Activated T-cell treated with anti-CD3 and anti-CD28 coated beads, Interleukin-2, amount 50 U/mL, for 24 hours (primary cell): Measurements from ENCODE around the gene PLEKHM3.
A peak's percentile ranks its signal among the peaks of the same experiment; 100 is the strongest.

Experiments
- DNase-seq: peaks from one replicate; pipeline ENCODE4 v3.0.0-alpha.2; 2020
- H3K27ac Mint-ChIP-seq: 2 replicates; pipeline ENCODE4 v1.8.0; 2020; ENCODE audit warnings: mild to moderate bottlenecking, mixed read lengths
- H3K27me3 Mint-ChIP-seq: 2 replicates; pipeline ENCODE4 v1.8.0; 2020; ENCODE audit warnings: mixed read lengths
- H3K36me3 Mint-ChIP-seq: 2 replicates; pipeline ENCODE4 v1.8.0; 2020; ENCODE audit warnings: low read depth, mixed read lengths
- H3K4me1 Mint-ChIP-seq: 2 replicates; pipeline ENCODE4 v1.8.0; 2020; ENCODE audit warnings: low read depth, mixed read lengths
- H3K4me3 Mint-ChIP-seq: 2 replicates; pipeline ENCODE4 v1.8.0; 2020; ENCODE audit warnings: mild to moderate bottlenecking, moderate library complexity, mixed read lengths
- H3K9me3 Mint-ChIP-seq: 2 replicates; pipeline ENCODE4 v1.8.0; 2020; ENCODE audit warnings: mixed read lengths

Gene PLEKHM3, protein sequence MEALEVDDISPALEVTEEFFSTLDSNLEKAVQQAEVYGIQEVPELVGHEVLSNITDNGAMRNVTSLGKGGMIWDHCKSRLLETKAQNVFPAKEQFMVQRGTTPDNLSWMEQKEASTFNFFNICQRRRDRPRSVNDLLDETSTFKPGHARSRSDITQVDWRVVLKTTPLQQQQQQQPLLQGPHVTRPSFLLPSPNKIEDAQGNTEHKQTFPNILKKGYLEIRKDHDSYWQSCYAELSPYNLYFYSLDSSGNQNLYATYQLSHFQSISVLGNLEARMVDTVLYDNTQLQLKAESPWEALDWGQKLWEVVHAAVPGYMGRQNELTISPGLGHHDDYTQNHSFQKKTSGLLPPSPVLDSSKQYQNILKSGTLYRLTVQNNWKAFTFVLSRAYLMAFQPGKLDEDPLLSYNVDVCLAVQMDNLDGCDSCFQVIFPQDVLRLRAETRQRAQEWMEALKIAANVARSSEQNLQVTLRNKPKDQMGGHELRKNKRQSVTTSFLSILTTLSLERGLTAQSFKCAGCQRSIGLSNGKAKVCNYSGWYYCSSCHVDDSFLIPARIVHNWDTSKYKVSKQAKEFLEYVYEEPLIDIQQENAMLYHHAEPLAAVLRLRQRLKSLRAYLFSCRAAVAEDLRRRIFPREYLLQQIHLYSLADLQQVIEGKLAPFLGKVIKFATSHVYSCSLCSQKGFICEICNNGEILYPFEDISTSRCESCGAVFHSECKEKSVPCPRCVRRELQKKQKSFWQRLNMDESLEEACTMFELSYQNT

DNA sequence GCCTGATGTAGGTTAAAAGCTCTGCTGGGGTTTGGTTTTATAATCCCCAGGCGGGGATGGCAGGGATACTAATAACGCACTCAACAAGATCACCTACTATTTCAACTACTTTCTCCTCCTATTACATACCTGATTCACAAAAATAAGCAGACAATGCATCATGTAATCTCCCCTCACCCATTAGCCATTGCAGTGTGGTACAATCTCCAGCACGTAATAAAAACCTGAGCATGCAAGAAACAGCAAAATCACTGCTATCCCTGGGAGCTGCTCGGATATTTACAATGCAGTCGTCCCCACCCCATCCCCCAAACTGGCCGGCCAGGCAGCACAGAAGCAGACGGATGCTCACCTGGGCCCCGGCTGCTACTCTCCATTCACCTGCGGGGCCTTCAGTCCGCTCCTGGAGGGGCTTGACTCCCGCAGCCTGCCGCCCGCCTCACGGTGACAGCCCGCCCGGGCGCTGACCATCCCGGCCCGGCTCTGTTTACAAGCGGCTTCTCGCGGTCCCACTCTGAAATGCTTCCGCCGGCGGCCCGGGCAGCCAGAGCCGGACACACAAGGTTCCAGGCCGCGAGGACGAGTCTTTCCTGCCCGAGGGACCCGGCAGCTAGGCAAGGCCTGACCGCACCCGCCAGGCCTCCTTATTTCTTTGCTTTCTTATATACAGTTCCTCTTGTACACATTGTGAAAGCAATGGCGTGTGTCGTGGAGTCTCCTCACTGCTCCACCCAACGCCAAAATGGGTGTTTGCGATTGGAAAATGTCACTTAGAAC is at the start of gene PLEKHM3:
Gene PLEKHM3, minus strand, starts transcription at position 491 of the 777 bp plus-strand sequence. CDS start 23,888 bp downstream, outside the sequence.
- Mint-ChIP-seq H3K36me3 (peaks cover 10% of the 10 kb centered on the region), H3K4me3 (peak within 1 kb of the TSS; percentile 92), H3K27me3 (no peaks in the 10 kb centered on the region), H3K9me3 (peaks cover 2% of the 10 kb centered on the region), H3K27ac (peak within 1 kb of the TSS; percentile 95), H3K4me1 (peaks cover 29% of the 10 kb centered on the region)
- DNase-seq = peak; percentile 92

DNA sequence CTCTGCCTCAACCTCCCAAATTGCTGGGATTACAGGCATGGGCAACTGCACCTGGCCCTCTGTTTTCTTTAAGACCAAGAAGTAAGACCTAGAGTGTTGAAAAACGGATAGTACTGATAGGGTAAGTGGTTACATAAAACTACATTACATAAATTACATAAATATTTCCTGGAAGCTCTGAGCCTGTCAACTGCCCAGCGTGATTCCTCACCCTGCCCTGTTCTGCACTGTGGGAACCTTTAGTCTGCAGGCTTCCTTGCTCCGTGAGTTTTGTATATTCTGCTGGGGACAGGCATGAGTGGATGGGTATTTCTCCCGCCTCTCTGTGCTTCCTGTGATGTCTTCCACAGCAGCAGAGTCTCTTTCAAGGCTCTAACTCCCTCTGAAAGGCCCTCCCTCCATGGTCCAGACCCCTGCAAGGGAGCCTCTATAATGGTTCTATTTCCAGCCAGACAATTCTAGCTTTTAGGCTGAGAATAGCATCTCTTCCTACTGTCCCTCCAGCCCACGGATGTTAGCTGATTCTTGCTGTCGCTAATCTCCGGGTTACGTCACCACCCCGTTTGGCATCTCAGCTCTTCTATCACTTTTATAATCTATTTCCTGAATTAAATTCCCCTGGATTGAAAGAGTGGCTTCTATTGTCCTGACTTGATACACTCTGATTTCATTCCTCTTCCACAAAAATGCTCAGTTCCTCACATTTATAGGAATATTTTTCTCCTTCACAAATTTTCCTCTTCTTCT is 49.5 kb upstream of the PLEKHM3 start:
- H3K4me3 Mint-ChIP-seq = no peak overlapping the region
- H3K4me1 Mint-ChIP-seq = no peaks in the 10 kb centered on the region
- no peaks in the 10 kb centered on the region for H3K36me3 Mint-ChIP-seq
- no peak for DNase-seq
- no peaks in the 10 kb centered on the region for H3K9me3 Mint-ChIP-seq
- H3K27me3 Mint-ChIP-seq = peaks cover 21% of the 10 kb centered on the region
- H3K27ac Mint-ChIP-seq = no peak overlapping the region

DNA sequence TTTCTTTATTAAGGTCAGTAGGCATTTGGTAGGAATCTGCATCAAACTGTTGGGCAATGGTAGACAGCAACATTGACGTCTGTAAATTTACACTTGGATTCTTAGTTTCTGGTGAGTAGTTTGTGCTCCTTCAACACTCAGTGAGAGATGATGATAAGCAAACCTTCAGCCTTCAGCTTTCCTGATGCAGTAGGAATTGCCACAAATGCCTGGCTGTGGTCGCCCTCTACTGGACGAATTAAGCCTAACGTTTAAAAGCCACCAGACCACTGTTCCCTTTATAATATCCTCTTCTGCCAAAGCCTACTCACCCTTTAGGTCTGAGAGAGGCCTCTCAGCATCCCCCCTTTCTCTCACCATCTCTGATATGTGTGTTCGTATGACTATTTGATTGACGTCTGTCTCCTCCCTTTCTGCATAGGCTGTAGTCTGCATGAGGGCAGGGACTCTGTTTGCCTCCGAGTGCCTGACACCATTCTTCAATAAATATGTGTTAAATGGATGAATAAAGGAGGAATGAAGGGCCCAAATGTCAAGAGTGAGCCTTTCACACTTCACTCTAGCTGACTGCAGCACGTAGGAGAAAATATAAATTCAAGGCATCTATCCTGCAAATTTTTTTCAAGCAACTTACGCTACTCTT is 47.0 kb upstream of the PLEKHM3 start:
- Mint-ChIP-seq H3K36me3 (no peaks in the 10 kb centered on the region), H3K27ac (no peak overlapping the region), H3K27me3 (peaks cover 3% of the 10 kb centered on the region), H3K9me3 (no peaks in the 10 kb centered on the region), H3K4me1 (no peaks in the 10 kb centered on the region), H3K4me3 (no peak overlapping the region)
- peak; percentile 54 for DNase-seq

DNA sequence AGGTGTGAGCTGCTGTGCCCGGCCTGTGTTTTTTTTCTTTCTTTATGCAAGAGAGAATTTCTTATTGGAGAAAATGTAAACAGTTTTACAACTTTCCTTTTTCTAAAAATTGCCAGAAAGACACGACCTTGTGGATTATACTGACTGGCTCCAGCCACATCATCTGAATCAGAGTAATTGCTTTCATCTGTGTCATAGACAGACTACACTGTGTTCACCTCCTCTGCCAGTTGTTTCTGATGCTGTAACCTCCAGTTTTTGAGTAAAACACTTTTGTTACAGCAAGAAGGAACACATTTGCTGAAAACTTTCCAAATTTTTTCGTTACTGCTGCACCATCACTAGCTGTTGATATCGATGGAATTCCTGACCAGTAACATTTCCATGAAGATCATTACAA is 43.9 kb upstream of the PLEKHM3 start:
- Mint-ChIP-seq H3K4me3 (no peak overlapping the region), H3K27me3 (no peaks in the 10 kb centered on the region), H3K36me3 (no peaks in the 10 kb centered on the region), H3K4me1 (no peaks in the 10 kb centered on the region), H3K9me3 (no peaks in the 10 kb centered on the region), H3K27ac (no peak overlapping the region)
- DNase-seq = no peak

DNA sequence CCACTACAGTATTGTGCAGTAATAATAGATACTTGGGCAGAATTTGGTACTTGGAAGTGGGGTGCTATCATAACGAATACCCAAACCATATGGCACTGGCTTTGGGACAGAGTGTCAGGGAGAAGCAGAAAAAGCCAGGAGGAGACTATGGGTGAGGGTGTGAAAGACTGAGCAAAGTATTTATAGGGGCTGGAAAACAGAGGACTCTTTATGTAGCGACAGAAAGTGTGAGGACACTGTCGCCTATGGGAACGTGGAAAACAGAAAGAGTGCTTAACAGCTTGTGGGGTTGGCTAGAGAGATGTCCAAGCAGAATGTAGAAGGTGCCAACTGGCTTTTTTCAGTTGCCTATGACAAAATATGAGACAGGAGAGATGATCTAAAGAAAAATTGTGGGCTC is 40.7 kb upstream of the PLEKHM3 start:
- H3K27ac Mint-ChIP-seq = no peak overlapping the region
- H3K4me1 Mint-ChIP-seq = no peaks in the 10 kb centered on the region
- H3K9me3 Mint-ChIP-seq = no peaks in the 10 kb centered on the region
- no peak overlapping the region for H3K4me3 Mint-ChIP-seq
- no peak for DNase-seq
- H3K36me3 Mint-ChIP-seq = no peaks in the 10 kb centered on the region
- H3K27me3 Mint-ChIP-seq = no peaks in the 10 kb centered on the region

DNA sequence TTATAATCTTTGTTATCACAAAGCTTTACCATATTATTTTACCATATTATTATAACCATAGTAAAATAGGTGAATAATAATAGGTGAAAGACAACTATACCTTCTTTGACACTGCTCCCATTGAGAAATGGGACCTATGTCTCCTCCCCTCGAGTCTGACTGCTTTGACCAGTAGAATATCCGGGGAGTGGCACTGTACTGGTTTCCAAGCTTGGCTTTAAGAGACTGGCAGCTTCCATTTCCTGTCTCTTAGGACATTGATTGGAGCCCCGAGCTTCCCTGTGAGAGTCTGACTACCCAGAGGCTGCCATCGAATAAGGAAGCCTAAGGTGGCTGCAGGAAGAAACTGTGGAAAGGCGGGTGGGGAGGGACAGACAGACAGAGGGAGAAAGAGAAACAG is 40.1 kb upstream of the PLEKHM3 start:
- Mint-ChIP-seq H3K27ac (no peak overlapping the region), H3K27me3 (no peaks in the 10 kb centered on the region), H3K4me3 (no peak overlapping the region), H3K4me1 (no peaks in the 10 kb centered on the region), H3K36me3 (no peaks in the 10 kb centered on the region), H3K9me3 (no peaks in the 10 kb centered on the region)
- DNase-seq = no peak

DNA sequence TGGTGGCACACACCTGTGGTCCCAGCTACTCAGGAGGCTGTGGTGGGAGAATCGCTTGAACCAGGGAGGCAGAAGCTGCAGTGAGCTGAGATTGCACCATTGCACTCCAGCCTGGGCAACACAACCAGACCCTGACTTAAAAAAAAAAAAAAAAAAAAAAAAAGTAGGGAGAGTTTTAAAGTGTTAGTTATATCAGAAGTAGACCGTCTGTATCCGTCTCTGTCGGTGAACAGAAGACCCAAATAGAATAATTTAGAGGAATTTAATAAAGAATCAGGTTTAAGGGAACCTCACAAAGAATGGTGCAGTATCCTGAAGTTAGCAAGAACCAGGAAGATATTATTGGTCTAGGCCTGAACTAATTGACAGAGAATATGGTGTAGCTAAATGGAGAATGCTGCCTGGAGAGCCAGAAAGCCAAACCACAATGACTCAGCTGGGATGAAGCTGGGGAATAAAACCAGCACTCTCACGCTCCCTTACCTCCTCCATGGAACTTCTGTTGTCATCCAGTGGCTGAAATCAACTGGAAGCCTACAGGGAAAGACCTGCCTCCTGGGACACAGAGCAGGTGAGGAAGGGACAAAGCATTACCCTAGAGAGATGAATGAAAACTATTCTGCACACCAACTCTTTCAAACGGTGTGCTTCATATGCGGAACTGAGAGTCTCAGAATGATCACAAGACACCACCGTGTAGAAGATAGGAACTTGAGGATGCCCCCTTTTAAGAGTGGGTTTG is 39.1 kb upstream of the PLEKHM3 start:
- no peak for DNase-seq
- Mint-ChIP-seq H3K4me3 (no peak overlapping the region), H3K36me3 (no peaks in the 10 kb centered on the region), H3K27me3 (no peaks in the 10 kb centered on the region), H3K9me3 (no peaks in the 10 kb centered on the region), H3K4me1 (no peaks in the 10 kb centered on the region), H3K27ac (no peak overlapping the region)

DNA sequence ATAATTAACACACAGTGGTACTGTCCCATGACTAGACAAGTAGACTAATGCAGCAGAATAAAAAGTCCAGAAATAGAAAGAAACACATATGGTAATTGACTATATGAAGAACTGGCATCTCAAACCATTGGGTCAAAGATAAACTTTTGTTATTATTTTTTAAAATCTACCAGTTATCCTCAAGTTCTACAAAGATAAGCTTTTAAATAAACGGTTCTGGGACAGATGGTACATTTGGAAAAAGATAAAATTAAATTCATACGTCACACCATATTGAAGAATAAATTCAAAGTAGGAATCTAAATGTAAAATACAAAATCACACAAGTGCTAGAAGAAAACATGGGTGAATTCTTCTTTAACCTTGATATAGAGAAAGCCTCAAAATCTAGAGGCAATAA is 37.6 kb upstream of the PLEKHM3 start:
- H3K27ac Mint-ChIP-seq = no peak overlapping the region
- no peak for DNase-seq
- H3K27me3 Mint-ChIP-seq = no peaks in the 10 kb centered on the region
- no peaks in the 10 kb centered on the region for H3K9me3 Mint-ChIP-seq
- no peak overlapping the region for H3K4me3 Mint-ChIP-seq
- H3K36me3 Mint-ChIP-seq = no peaks in the 10 kb centered on the region
- H3K4me1 Mint-ChIP-seq = no peaks in the 10 kb centered on the region

DNA sequence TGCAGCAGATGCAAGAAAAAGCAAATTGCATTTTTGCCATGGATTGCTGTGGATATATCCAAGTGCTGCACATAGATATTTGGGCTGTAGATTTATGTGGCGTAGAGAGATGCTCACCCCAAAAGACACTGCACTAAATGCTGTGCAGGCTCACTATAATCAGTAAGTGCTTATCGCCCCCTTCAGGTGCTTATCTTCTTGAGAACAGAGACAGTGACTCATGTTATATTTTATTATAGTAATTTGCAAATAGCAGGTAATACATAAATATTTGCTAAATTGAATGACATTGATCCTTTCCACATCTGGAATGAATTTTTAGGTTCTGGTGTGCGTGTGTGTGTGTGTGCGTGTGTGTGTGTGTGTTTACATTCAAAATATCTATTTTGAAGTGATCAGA is 36.8 kb upstream of the PLEKHM3 start:
- H3K36me3 Mint-ChIP-seq = no peaks in the 10 kb centered on the region
- no peaks in the 10 kb centered on the region for H3K9me3 Mint-ChIP-seq
- no peak for DNase-seq
- no peak overlapping the region for H3K27ac Mint-ChIP-seq
- no peaks in the 10 kb centered on the region for H3K27me3 Mint-ChIP-seq
- H3K4me1 Mint-ChIP-seq = no peaks in the 10 kb centered on the region
- H3K4me3 Mint-ChIP-seq = no peak overlapping the region

DNA sequence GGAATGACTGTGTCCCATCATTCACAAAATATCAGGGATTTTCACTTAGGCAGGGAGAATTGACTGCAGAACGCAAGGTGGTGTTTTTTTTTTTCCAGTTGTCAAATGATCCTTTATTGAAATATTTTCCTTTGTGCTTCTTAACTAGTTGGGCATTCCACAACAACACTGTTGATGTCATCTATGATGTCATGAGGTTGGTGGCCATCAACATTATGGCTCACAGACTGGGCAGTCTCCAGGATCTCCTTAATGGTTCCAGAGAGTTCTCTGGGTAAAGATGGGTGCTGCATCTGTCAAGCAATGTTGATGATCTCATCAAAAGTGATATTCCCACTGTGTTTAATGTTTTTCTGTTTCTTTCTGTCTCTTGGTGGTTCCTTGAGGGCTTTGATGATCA is 31.8 kb upstream of the PLEKHM3 start:
- Mint-ChIP-seq H3K36me3 (no peaks in the 10 kb centered on the region), H3K4me1 (no peaks in the 10 kb centered on the region), H3K4me3 (no peak overlapping the region), H3K27ac (no peak overlapping the region), H3K27me3 (peaks cover 3% of the 10 kb centered on the region), H3K9me3 (no peaks in the 10 kb centered on the region)
- DNase-seq = no peak

DNA sequence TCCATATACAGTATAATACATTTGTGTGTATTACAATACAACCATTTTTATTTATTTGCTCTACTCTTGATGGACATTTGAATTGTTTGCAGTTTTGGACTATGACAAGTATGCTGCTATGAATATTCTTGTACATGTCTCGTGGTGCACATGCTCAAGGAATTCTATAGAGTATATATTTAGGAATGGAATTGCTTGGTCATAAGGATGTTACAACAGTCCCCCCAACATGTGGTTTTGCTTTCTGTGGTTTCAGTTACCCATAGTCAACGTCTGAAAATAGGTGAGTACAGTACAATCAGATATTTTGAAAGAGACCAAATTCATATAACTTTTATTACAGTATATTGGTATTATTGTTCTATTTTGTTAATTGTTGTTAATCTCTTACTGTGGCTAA is 24.1 kb upstream of the PLEKHM3 start:
- Mint-ChIP-seq H3K9me3 (no peaks in the 10 kb centered on the region), H3K4me1 (no peaks in the 10 kb centered on the region), H3K27me3 (peaks cover 12% of the 10 kb centered on the region), H3K4me3 (no peak overlapping the region), H3K27ac (no peak overlapping the region), H3K36me3 (no peaks in the 10 kb centered on the region)
- DNase-seq = no peak

DNA sequence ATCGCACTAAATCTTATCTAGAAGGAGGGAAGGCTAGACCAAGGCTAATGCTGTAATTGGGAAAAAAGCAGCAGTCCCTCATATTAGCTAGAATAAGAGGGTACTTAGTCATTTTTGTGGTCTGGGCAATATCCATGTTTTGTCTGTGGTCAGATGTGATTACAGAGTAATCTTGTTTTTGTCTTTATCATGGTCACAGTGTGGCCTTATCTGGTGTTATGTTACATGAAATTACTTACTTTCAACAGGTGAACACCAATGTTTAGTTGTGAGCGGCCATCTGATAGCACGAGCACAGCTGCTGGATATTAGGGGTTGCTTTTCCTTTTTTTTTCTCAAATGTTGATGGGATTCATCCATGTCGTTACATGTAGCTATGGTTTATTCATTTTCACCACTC is 23.7 kb upstream of the PLEKHM3 start:
- Mint-ChIP-seq H3K4me1 (no peaks in the 10 kb centered on the region), H3K36me3 (no peaks in the 10 kb centered on the region), H3K27me3 (peaks cover 12% of the 10 kb centered on the region), H3K27ac (no peak overlapping the region), H3K4me3 (no peak overlapping the region), H3K9me3 (no peaks in the 10 kb centered on the region)
- no peak for DNase-seq

DNA sequence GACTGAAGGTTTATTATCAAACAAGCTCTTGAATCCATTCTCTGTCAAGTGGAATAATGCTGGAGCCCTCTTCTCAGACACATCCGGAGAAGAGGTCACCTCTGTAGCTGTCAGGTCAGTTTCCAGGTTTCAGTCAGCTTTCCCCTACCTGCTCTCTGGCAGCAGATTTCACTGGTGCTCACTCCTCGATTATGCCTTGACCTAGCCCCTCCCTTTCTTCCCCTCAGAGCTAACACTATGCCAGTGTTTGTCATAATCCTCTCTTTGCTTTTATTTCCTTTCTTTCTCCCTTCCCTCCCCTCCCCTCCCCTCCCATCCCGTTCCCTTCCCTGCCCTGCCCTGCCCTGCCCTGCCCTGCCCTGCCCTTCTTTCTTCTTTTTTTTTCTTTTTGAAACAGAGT is 22.5 kb upstream of the PLEKHM3 start:
- no peaks in the 10 kb centered on the region for H3K4me1 Mint-ChIP-seq
- H3K36me3 Mint-ChIP-seq = no peaks in the 10 kb centered on the region
- no peak overlapping the region for H3K4me3 Mint-ChIP-seq
- H3K27me3 Mint-ChIP-seq = peaks cover 12% of the 10 kb centered on the region
- H3K27ac Mint-ChIP-seq = no peak overlapping the region
- DNase-seq = no peak
- H3K9me3 Mint-ChIP-seq = no peaks in the 10 kb centered on the region
